ENCODE results near the gene DOCK4.
"Not testable (repeated sequence)": the region's sequence is repeated elsewhere in the genome, so short reads cannot be mapped to it uniquely, and the experiment has no call there.

DOCK4 gene

DNA sequence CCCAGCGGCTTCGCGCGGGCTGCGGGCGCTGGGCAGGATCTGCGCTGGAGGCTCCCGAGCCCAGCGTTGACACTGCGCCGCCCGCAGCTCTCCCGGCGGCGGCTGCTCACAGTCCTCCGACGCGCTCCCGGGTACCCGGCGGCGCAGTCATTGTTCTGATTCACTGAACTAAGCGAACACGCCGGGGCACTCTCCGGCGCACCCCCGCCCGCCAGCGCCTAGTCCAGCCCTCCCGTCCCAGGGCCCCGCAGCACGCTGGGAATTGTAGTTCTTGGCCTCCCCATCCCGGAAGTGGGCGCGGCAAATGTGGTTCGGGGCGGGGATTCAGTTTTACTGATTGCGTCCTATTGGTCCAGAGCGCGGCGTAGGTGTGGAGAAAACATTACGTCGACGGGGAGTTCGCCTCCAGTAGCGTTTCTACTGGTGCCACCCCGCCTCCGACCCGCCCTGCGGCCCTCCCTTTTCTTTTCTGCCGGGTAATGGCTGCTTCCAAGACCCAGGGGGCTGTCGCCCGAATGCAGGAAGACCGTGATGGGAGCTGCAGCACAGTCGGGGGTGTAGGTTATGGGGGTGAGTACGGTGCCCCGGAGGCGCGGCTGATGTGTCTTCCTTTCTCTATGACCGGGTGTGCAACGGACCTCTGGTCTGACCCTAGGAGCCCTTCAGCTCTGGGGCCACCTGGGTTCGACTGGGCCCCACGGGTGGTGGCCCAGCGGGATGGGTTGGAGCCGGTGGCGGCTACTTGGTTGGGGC is at the start of gene DOCK4, which contains the start of gene ZNF277:
DOCK4 (minus strand) TSS at position 162 of the 753 bp plus-strand sequence. CDS start 261 bp downstream, outside the sequence.
ZNF277 (plus strand) TSS at position 458 of the 753 bp plus-strand sequence; CDS start at position 480, 22 bp downstream.
- peak; percentile 99 to 100 for DNase-seq (ENCODE audit: low read depth in 2 of 2)

- no peak for DNase-seq (ENCODE audit: low read depth in 2 of 2)
These were observed 49.2 kb upstream of the DOCK4 start for GRCh38 chr7:112255388-112255720.

- no peak for DNase-seq (ENCODE audit: low read depth in 2 of 2)
These were observed 48.6 kb upstream of the DOCK4 start for GRCh38 chr7:112254709-112255387.

DNA sequence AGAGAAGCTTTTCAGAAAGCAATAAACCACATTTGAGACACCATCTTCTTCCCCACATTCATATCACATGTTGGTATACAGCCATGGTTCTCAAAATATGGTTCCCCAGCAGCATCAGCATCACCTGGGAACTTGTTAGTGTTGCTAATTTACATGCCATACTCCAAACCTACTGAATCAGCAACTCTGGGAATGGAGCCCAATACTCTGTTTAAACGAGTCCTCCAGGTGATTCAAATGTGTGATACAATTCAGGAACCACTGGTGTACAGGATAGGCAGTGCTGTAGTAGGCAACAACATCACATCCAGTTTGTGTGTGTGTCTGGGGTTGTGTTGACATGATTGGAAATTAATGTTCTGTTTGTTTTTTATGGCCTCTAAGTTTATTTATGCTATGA is 48.0 kb upstream of the DOCK4 start:
- DNase-seq (ENCODE audit: low read depth in 2 of 2) = no peak

GRCh38 chr7:112252691-112253090 is 46.5 kb upstream of the DOCK4 start:
- no peak for DNase-seq (ENCODE audit: low read depth in 2 of 2)

GRCh38 chr7:112252141-112252540 is 45.9 kb upstream of the DOCK4 start:
- no peak for DNase-seq (ENCODE audit: low read depth in 2 of 2)

DNA sequence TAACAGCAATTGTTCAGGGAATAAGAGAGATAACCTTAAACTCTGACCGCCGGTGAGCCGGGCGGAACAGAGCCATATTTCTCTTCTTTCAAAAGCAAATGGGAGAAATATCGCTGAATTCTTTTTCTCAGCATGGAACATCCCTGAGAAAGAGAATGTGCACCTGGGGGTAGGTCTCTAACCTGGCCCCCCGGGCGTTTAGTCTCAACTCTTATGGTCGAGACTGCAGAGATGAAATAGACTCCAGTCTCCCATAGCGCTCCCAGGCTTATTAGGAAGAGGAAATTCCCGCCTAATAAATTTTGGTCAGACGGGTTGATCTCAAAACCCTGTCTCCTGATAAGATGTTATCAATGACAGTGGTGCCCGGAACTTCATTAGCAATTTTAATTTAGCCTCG is 43.8 kb upstream of the DOCK4 start:
- not testable (repeated sequence) for DNase-seq (ENCODE audit: low read depth in 2 of 2)

DNA sequence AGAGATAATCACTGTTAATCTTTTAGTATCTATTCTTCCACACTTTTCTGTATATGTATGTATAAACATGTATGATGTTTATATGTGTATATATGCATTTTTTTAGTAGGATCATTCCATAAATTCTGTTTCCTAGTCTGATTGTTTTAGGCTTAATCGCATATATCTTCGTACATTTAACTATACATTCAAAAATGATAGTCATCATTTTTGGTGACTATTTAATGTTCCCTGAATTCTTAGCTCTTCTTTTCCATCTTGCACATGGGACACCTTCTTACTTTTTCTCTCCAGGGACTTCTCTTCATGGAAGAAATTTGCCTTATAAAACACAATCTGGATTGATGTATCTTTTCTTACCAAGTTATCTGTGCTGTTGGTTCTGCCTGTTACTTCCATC is 42.4 kb upstream of the DOCK4 start:
- no peak for DNase-seq (ENCODE audit: low read depth in 2 of 2)

GRCh38 chr7:112238852-112239610 is 32.8 kb upstream of the DOCK4 start:
- no peak for DNase-seq (ENCODE audit: low read depth in 2 of 2)

- no peak for DNase-seq (ENCODE audit: low read depth in 2 of 2)
These were observed 32.1 kb upstream of the DOCK4 start for GRCh38 chr7:112238330-112238729.

GRCh38 chr7:112236597-112236996 is 30.4 kb upstream of the DOCK4 start:
- DNase-seq (ENCODE audit: low read depth in 2 of 2) = no peak

DNA sequence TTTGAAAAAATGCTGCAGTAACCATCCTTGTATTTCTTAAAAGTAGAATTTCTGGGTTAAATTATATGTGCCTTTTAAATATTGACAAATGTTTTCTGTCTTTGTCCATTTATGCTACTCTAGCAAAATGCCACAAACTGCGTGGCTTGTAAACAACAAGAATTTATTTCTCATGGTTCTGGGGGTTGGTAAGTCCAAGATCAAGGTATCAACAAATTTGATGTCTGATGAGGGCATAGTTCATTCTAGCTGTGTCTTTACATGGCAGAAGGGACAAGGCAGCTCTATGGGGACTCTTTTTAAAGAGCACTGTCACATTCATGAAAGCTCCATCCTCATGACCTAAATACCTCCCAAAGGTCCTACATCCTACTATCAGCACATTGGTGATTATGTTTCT is 27.9 kb upstream of the DOCK4 start:
- DNase-seq (ENCODE audit: low read depth in 2 of 2) = no peak

DNA sequence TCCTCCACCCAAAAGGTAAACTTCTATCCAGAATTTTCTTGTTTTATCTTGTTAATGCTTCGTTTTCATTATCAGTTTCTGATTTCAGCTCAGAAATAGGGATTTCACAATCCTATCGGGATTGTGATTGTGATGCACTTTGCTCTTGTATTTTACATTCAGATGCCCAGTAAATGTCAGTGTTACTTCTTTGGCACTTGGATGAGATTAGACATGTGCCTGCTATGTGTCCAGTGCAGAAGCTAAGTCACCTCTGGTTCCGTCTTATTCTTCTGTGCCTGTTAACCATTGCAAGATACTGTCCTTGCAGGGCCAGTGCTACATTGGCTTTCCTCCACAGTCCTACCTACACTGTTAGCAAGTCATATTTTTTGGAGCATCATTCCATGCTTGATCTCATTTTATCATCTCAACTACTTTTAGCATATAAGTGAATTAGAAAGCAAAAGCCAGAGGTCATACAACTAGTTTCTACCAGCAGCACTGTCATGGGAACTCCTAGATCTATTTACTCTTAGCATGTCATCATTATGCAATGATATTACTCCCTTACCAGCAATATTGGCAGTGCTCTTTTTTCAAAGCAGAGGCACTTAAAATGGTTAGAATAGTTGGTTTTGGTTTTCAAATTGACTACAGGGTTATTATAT is 27.0 kb upstream of the DOCK4 start:
- DNase-seq (ENCODE audit: low read depth in 2 of 2) = no peak

DNA sequence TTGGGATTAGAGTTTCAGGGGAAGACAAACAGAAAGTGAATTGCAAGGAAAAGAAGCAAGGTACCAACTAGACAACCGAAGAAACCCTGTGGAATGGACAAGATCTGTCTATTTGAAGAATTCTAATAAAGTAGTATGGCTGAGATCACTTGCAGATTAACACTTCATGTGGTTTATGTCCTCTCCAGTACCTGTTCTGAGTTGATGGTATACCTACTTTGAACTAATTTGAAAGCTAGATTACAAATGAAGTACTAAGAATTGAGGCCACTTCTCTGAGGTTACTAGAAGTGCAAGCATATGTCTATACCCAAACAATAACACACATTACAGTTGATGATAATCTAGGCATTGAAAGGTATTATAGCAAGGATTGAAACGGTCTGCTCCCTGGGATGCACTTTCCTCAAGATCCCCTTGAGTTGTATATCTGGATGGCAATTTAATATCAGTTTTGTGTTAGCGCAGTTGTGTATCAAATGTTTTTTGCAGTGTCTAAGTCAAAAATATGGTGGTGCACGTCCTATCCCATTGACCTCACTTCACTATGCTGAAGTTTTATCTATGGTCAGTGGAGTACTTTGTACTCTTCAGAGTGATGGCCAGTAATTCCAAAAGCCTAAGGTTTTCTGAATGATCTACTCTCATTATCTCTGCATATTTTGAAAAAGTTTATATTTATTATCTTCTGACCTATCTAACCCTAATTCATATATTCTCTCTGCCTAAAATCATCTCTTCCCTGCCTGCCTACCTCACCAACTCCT is 26.2 kb upstream of the DOCK4 start:
- no peak for DNase-seq (ENCODE audit: low read depth in 2 of 2)

DNA sequence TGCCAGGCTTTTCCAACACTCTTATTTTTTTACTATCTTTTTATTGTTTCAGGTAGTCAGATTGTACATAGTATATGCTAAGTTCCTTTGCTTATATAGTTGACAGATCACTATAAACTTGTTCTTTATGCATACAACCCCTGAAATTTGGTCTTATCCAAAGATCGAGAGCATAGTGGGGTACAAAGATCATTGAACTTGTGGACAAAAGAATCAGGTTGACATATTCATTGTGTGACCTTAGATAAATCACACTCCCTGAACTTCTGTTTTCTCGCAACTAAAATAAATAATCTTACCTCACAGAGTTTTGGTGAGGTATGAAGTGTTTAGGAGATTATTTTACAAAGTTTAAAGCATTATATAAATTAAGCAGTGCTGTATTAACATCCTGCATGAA is 22.4 kb upstream of the DOCK4 start:
- no peak for DNase-seq (ENCODE audit: low read depth in 2 of 2)

- no peak for DNase-seq (ENCODE audit: low read depth in 2 of 2)
These were observed 20.6 kb upstream of the DOCK4 start for GRCh38 chr7:112226701-112227276.

- no peak for DNase-seq (ENCODE audit: low read depth in 2 of 2)
These were observed 18.8 kb upstream of the DOCK4 start for GRCh38 chr7:112225006-112225405.

GRCh38 chr7:112224186-112224585 is 18.0 kb upstream of the DOCK4 start:
- no peak for DNase-seq (ENCODE audit: low read depth in 2 of 2)

GRCh38 chr7:112223310-112223709 is 17.1 kb upstream of the DOCK4 start:
- no peak for DNase-seq (ENCODE audit: low read depth in 2 of 2)

- no peak for DNase-seq (ENCODE audit: low read depth in 2 of 2)
These were observed 14.8 kb upstream of the DOCK4 start for GRCh38 chr7:112220877-112221434.

DNA sequence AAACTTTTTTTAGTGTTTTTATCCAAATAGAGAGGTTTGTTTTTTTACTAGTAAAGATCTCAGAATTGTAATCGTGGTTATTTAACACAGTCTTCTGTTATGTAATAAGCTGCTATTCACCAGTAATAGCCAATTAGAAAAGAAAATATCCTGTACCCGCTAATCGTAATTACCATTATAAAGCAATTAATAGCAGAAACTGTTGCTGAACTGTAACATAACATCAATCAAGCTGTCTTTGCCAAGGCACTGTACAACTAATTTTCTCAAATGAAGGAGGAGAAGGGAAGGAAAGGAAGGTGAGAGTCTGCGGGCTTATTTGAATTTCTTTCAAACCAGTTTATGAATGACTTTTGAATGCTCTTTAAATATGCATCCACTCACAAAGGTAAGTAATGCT is 9.6 kb upstream of the DOCK4 start:
- no peak for DNase-seq (ENCODE audit: low read depth in 2 of 2)
